UCSD-AML1 (cell line): Measurements from ENCODE around the gene ZNF451.

Experiments
- DNase-seq: peaks from one replicate; lab custom pipeline; 2025; ENCODE audit not compliant: unreplicated experiment; lab: John Stamatoyannopoulos, UW

ZNF451 gene

GRCh38 chr6:57198926-57199636 lies 109.1 kb downstream of the ZNF451 start:
- DNase-seq: no peak

- DNase-seq: no peak
Observed at GRCh38 chr6:57201718-57202117, 111.7 kb downstream of the ZNF451 start.

GRCh38 chr6:57205550-57206328 lies 115.8 kb downstream of the ZNF451 start:
- DNase-seq: no peak

- no peak for DNase-seq
Observed at GRCh38 chr6:57207141-57207540, 117.2 kb downstream of the ZNF451 start.

GRCh38 chr6:57207872-57208271 lies 117.9 kb downstream of the ZNF451 start:
- no peak for DNase-seq

GRCh38 chr6:57209030-57209429 lies 119.0 kb downstream of the ZNF451 start:
- no peak for DNase-seq

- DNase-seq: no peak
Observed at GRCh38 chr6:57210060-57210459, 120.1 kb downstream of the ZNF451 start.

- no peak for DNase-seq
Observed at GRCh38 chr6:57215260-57215659, 125.3 kb downstream of the ZNF451 start.

GRCh38 chr6:57216235-57217101 lies 126.5 kb downstream of the ZNF451 start:
- DNase-seq: no peak

- DNase-seq: no peak
Observed at GRCh38 chr6:57217270-57217669, 127.3 kb downstream of the ZNF451 start.
